K562 (cell line): Measurements from ENCODE around the gene ALG9. TPM values are rescaled to one million over a fixed set of nuclear protein-coding genes. Genes with fewer than 3 reads are reported as not detected.

Experiments
- ARID2 ChIP-seq: fragments of 450-650 bp; IDR thresholded peaks from 2 replicates; pipeline ENCODE4 v1.6.1; 2017; ENCODE audit warnings: antibody characterized with exemption, mild to moderate bottlenecking
- MEF2D ChIP-seq: conservative IDR thresholded peaks from 2 replicates; pipeline ENCODE4 v1.6.1; 2016; ENCODE audit warnings: low read depth, missing genetic modification characterization, missing compliant biosample characterization
- NONO ChIP-seq, 2 experiments: fragments of 200-400 bp in 1 of 2; fragments of 450-650 bp in 1 of 2; formaldehyde crosslinking in 1 of 2; IDR thresholded peaks; 2 replicates each; pipeline ENCODE4 v1.6.1; 2017; ENCODE audit warnings: low read depth in 2 of 2, mild to moderate bottlenecking in 2 of 2, moderate library complexity in 2 of 2, low read length in 1 of 2
- RBM39 ChIP-seq: fragments of 200-400 bp; formaldehyde crosslinking; optimal IDR thresholded peaks from 2 replicates; pipeline ENCODE3; 2018; ENCODE audit warnings: low read depth, low read length
- REST ChIP-seq, 2 experiments: fragments of 450-650 bp; formaldehyde crosslinking in 1 of 2; IDR thresholded peaks; 2 replicates each; pipeline versions ENCODE4 v1.4.0 to v1.6.1; 2014 to 2020; ENCODE audit warnings: mild to moderate bottlenecking in 2 of 2, borderline replicate concordance in 1 of 2, low read depth in 1 of 2
- STAT5B ChIP-seq: fragments of 250-450 bp; sonication (Bioruptor Pico); IDR thresholded peaks from 2 replicates; pipeline ENCODE4 v1.8.0; 2021; ENCODE audit warnings: mild to moderate bottlenecking, inconsistent platforms
- TFAP4 ChIP-seq: sonication (generic); formaldehyde crosslinking; IDR thresholded peaks from 2 replicates; pipeline ENCODE4 v1.8.0; 2022; ENCODE audit warnings: missing genetic modification reagents, mild to moderate bottlenecking, moderate library complexity, borderline replicate concordance
- ZNF24 ChIP-seq: fragments of 450-650 bp; IDR thresholded peaks from 2 replicates; pipeline ENCODE4 v1.6.1; 2016
- ZNF609 ChIP-seq: sonication (generic); formaldehyde crosslinking; IDR thresholded peaks from 2 replicates; pipeline ENCODE4 v1.8.1; 2023; ENCODE audit warnings: missing genetic modification reagents, mild to moderate bottlenecking, borderline replicate concordance
- ZNF79 ChIP-seq: fragments of 250-450 bp; sonication (Bioruptor Pico); IDR thresholded peaks from 2 replicates; pipeline ENCODE4 v1.4.0; 2020; ENCODE audit warnings: low read depth, mild to moderate bottlenecking, moderate library complexity
- polyA plus RNA-seq, 8 experiments: library from polyadenylated mRNA; depleted of rRNA in 4 of 8; stranded (reverse) in 5 of 8; unstranded in 3 of 8; fragments of >200 nt; fragmentation: Nextera tagmentation in 2 of 8; fragmentation: Illumina TruSeq in 1 of 8; extraction: Ambion mirVana in 2 of 8; extraction: Trizol in 1 of 8; gene quantifications; 2 replicates each; pipeline versions ENCODE4 v1.2.1 to v1.2.3, GENCODE V29; 2011 to 2014; ENCODE audit warnings: inconsistent platforms in 1 of 8, missing spikeins in 1 of 8
- total RNA-seq, 7 experiments: library from RNA; depleted of rRNA in 6 of 7; stranded (reverse); fragments of >200 nt in 6 of 7; fragmentation: Illumina TruSeq in 2 of 7; extraction: Trizol in 2 of 7; gene quantifications; 2 replicates each; pipeline versions ENCODE4 v1.2.1 to v1.2.3, GENCODE V29; 2011 to 2021; ENCODE audit warnings: low replicate concordance in 1 of 7

Gene ALG9
- total and polyA plus RNA-seq, 9 of the 15 experiments (the other 6 are each of a cell fraction or from before 2014, with no cell fraction given) = 11.5 to 40.5 (median 24.9) TPM

GRCh38 chr11:111878849-111879636 lies 7.7 kb upstream of the ALG9 start, which contains the start of the genes CFAP68 and FDXACB1 (continued):
- TF ChIP-seq TFAP4 (CRISPR knock-in tag) = peak; percentile 89; the same call in 1 of the 2 replicates
- TF ChIP-seq RBM39 = no peak
- no peak for TF ChIP-seq ZNF24
- no peak for TF ChIP-seq ZNF79 (CRISPR knock-in tag)
- 0 out of 2 replicates have a peak, but pooled peaks have one; percentile 7 for TF ChIP-seq MEF2D (tag)
- peak; percentile 63; the same call in 1 of the 2 replicates for TF ChIP-seq ARID2
- TF ChIP-seq ZNF609 (CRISPR knock-in tag) = no peak; the same call in 1 of the 2 replicates
- no peak for TF ChIP-seq STAT5B (CRISPR knock-in tag)
- TF ChIP-seq NONO (IDR thresholded peaks at IDR 0.05; ENCODE audit: low read depth in 2 of 2, low read length in 1 of 2) = no peak
- TF ChIP-seq REST (IDR thresholded peaks at IDR 0.05; ENCODE audit: borderline replicate concordance) = peak; percentile 88
- 0 out of 2 replicates have a peak, but pooled peaks have one; percentile 52 for TF ChIP-seq REST (CRISPR knock-in tag; IDR thresholded peaks at IDR 0.05; ENCODE audit: low read depth)
